ENCODE results near the gene CEP41. TPM values are rescaled to one million over a fixed set of nuclear protein-coding genes. Genes with fewer than 3 reads are reported as not detected.

CEP41 gene
- total and polyA plus RNA-seq, 4 donors: 2.3 to 3.5 (median 2.8) TPM

DNA sequence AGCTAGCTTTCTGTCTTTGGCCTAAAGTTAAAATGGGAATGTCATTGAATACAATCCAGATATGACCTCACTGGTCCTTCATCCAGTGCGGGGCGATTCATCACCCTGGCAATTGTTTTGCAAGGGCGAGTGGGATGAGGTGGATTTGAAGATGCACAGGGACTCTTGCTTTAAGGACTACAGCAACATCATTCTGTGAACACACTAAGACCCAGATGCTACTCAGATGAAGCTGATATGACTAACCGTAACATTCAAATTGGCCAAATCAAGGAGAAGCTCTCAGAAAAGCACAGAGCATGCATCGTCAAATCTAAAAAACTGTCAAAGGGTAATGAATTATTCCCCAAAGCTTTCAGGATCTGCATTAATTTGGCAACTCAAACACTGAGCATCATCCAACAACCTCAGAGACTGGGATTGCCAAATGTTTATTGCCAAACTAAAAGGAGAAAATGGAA, 47.7 kb downstream of the CEP41 start:
- no peaks in the 10 kb centered on the region for H3K27me3 ChIP-seq (ENCODE audit: control insufficient read depth in 4 of 4, insufficient read depth in 4 of 4, low read length in 3 of 4)
- no peak for DNase-seq (ENCODE audit: low spot score)
- WGBS: 93% methylated on average over 5 of the region's 5 CpGs
- no peaks in the 10 kb centered on the region for H3K9me3 ChIP-seq (ENCODE audit: control insufficient read depth in 4 of 4, low read length in 3 of 4)
- H3K4me3 ChIP-seq (ENCODE audit: low read depth in 1 of 3, low read length in 3 of 3): no peak overlapping the region
- no peak for TF ChIP-seq RXRA (IDR thresholded peaks at IDR 0.05)
- no peak for TF ChIP-seq FOXA1 (IDR thresholded peaks at IDR 0.05)
- no peak for TF ChIP-seq GABPA (IDR thresholded peaks at IDR 0.05 in 1 of 2, conservative IDR thresholded peaks at IDR 0.05 in 1 of 2)
- TF ChIP-seq, protein P1, sequence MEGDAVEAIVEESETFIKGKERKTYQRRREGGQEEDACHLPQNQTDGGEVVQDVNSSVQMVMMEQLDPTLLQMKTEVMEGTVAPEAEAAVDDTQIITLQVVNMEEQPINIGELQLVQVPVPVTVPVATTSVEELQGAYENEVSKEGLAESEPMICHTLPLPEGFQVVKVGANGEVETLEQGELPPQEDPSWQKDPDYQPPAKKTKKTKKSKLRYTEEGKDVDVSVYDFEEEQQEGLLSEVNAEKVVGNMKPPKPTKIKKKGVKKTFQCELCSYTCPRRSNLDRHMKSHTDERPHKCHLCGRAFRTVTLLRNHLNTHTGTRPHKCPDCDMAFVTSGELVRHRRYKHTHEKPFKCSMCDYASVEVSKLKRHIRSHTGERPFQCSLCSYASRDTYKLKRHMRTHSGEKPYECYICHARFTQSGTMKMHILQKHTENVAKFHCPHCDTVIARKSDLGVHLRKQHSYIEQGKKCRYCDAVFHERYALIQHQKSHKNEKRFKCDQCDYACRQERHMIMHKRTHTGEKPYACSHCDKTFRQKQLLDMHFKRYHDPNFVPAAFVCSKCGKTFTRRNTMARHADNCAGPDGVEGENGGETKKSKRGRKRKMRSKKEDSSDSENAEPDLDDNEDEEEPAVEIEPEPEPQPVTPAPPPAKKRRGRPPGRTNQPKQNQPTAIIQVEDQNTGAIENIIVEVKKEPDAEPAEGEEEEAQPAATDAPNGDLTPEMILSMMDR (IDR thresholded peaks at IDR 0.05; ENCODE audit: low read depth, low read length, missing input control): no peak
- TF ChIP-seq, protein P2, sequence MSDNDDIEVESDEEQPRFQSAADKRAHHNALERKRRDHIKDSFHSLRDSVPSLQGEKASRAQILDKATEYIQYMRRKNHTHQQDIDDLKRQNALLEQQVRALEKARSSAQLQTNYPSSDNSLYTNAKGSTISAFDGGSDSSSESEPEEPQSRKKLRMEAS (IDR thresholded peaks at IDR 0.05): no peak
- TF ChIP-seq SP1 (IDR thresholded peaks at IDR 0.05): no peak
- no peak overlapping the region for H3K27ac ChIP-seq (ENCODE audit: low read depth in 1 of 2, low read length in 2 of 2)
- no peaks in the 10 kb centered on the region for H3K4me1 ChIP-seq (ENCODE audit: control insufficient read depth in 4 of 4, insufficient read depth in 4 of 4, low read length in 3 of 4)
- no peaks in the 10 kb centered on the region for H3K36me3 ChIP-seq (ENCODE audit: control insufficient read depth in 4 of 4, insufficient read depth in 3 of 4, low read depth in 1 of 4, low read length in 3 of 4)
- H3K9ac ChIP-seq (ENCODE audit: low read depth in 1 of 2, low read length in 2 of 2): no peak overlapping the region

DNA sequence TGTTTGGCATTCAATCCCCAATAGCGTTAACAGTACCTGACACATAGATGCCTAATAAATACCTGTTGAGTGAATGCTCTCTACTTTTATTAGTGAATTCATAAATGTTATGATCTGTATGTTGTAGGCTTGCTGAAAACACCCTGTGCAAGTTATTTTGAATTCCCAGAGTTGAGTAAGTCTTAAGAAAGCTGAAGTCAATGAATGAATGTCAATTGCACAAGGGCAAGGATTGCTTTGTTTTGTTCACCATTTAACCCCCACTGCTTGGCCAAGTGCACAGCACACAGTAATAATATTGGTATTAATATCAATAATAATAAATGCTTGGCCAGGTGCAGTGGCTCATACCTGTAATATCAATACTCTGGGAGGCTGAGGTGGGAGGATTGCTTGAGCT, 50.3 kb downstream of the CEP41 start:
- H3K27me3 ChIP-seq (ENCODE audit: control insufficient read depth in 4 of 4, insufficient read depth in 4 of 4, low read length in 3 of 4): no peaks in the 10 kb centered on the region

More for the DNA sequence above, 50.3 kb downstream of the CEP41 start:
- H3K36me3 ChIP-seq (ENCODE audit: control insufficient read depth in 4 of 4, insufficient read depth in 3 of 4, low read depth in 1 of 4, low read length in 3 of 4): no peaks in the 10 kb centered on the region
- TF ChIP-seq GABPA (IDR thresholded peaks at IDR 0.05 in 1 of 2, conservative IDR thresholded peaks at IDR 0.05 in 1 of 2) (no peak), FOXA2 (IDR thresholded peaks at IDR 0.05) (no peak), JUND (IDR thresholded peaks at IDR 0.05) (no peak), EGR1 (IDR thresholded peaks at IDR 0.05; ENCODE audit: low read depth in 2 of 2) (no peak), NR2F2 (IDR thresholded peaks at IDR 0.05) (no peak), HNF4A (conservative IDR thresholded peaks at IDR 0.05) (no peak), HNF4G (IDR thresholded peaks at IDR 0.05) (no peak), FOXA1 (IDR thresholded peaks at IDR 0.05) (no peak), SP1 (IDR thresholded peaks at IDR 0.05) (no peak), TAF1 (conservative IDR thresholded peaks at IDR 0.05) (no peak), RAD21 (IDR thresholded peaks at IDR 0.05) (no peak)
- TF ChIP-seq, protein P2 (IDR thresholded peaks at IDR 0.05): no peak
- TF ChIP-seq, protein P3, sequence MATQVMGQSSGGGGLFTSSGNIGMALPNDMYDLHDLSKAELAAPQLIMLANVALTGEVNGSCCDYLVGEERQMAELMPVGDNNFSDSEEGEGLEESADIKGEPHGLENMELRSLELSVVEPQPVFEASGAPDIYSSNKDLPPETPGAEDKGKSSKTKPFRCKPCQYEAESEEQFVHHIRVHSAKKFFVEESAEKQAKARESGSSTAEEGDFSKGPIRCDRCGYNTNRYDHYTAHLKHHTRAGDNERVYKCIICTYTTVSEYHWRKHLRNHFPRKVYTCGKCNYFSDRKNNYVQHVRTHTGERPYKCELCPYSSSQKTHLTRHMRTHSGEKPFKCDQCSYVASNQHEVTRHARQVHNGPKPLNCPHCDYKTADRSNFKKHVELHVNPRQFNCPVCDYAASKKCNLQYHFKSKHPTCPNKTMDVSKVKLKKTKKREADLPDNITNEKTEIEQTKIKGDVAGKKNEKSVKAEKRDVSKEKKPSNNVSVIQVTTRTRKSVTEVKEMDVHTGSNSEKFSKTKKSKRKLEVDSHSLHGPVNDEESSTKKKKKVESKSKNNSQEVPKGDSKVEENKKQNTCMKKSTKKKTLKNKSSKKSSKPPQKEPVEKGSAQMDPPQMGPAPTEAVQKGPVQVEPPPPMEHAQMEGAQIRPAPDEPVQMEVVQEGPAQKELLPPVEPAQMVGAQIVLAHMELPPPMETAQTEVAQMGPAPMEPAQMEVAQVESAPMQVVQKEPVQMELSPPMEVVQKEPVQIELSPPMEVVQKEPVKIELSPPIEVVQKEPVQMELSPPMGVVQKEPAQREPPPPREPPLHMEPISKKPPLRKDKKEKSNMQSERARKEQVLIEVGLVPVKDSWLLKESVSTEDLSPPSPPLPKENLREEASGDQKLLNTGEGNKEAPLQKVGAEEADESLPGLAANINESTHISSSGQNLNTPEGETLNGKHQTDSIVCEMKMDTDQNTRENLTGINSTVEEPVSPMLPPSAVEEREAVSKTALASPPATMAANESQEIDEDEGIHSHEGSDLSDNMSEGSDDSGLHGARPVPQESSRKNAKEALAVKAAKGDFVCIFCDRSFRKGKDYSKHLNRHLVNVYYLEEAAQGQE (IDR thresholded peaks at IDR 0.05): no peak
- 95% methylated on average over 1 of the region's 1 CpG for WGBS
- H3K9me3 ChIP-seq (ENCODE audit: control insufficient read depth in 4 of 4, low read length in 3 of 4): no peaks in the 10 kb centered on the region
- no peak overlapping the region for H3K4me3 ChIP-seq (ENCODE audit: low read depth in 1 of 3, low read length in 3 of 3)
- no peak overlapping the region for H3K27ac ChIP-seq (ENCODE audit: low read depth in 1 of 2, low read length in 2 of 2)
- DNase-seq (ENCODE audit: low spot score): no peak
- no peak overlapping the region for H3K9ac ChIP-seq (ENCODE audit: low read depth in 1 of 2, low read length in 2 of 2)
- no peaks in the 10 kb centered on the region for H3K4me1 ChIP-seq (ENCODE audit: control insufficient read depth in 4 of 4, insufficient read depth in 4 of 4, low read length in 3 of 4)
